K562 (cell line): ENCODE results near the gene PIK3R4. TPM values are rescaled to one million over a fixed set of nuclear protein-coding genes. Genes with fewer than 3 reads are reported as not detected.

Experiments used
- ATAC-seq: fragments of 200-7000 bp; cut with Tn5 transposase; 3 replicates; pipeline ENCODE4 v1.9.1; 2020; ENCODE audit warnings: moderate library complexity
- BruUV-seq: library from RNA; stranded (reverse); fragments of 400-500 nt; replicated peaks from 2 replicates; lab custom pipeline; 2021; lab: Mats Ljungman, UMichigan
- CTCF ChIA-PET: fragments of 300-600 bp; formaldehyde crosslinking; extraction: SDS; loops from one replicate; lab custom pipeline; 2021; ENCODE audit warnings: low intra/inter-chr PET ratio; lab: Yijun Ruan, JAX
- POLR2A ChIA-PET: fragments of 300-600, 350-650 bp; sonication (Branson Sonifier 250); formaldehyde crosslinking; extraction: SDS; loops from one replicate; lab custom pipeline; 2021; ENCODE audit warnings: antibody characterized with exemption, inconsistent platforms; lab: Yijun Ruan, JAX
- DNase-seq, 4 experiments: peaks; one replicate each; pipeline versions ENCODE4 v3.0.0 to v3.0.0-alpha.2; 2011 to 2018; ENCODE audit warnings: low spot score in 3 of 4, mixed read lengths in 3 of 4; ENCODE audit errors: extremely low read depth in 1 of 4
- FAIRE-seq: peaks from 2 replicates; lab custom pipeline; 2011; peaks lifted over from hg19 to GRCh38; lab: Jason Lieb, UNC
- H2AFZ ChIP-seq: 2 replicates; pipeline ENCODE4 v1.6.0; 2011; ENCODE audit warnings: low read depth, low read length, control low read depth, inconsistent platforms
- H3K27ac ChIP-seq: fragments of 200-600 bp; 3 replicates; pipeline ENCODE4 v1.8.0; 2011; ENCODE audit warnings: low read depth, mild to moderate bottlenecking, control low read depth, inconsistent platforms, low read length, moderate library complexity, mixed read lengths; ENCODE audit errors: extremely low read depth
- H3K27me3 ChIP-seq, 2 experiments: fragments of 300-600 bp in 1 of 2; 2 replicates in 1 of 2; 3 replicates in 1 of 2; pipeline versions ENCODE4 v1.6.0 to v1.8.0; 2011; ENCODE audit warnings: inconsistent platforms in 2 of 2, low read length in 2 of 2, mild to moderate bottlenecking in 1 of 2, mixed read lengths in 1 of 2, moderate library complexity in 1 of 2; ENCODE audit not compliant: control insufficient read depth in 2 of 2, insufficient read depth in 2 of 2
- H3K36me3 ChIP-seq: fragments of 300-600 bp; 3 replicates; pipeline ENCODE4 v1.8.0; 2011; ENCODE audit warnings: mild to moderate bottlenecking, low read length, inconsistent platforms; ENCODE audit not compliant: control insufficient read depth, insufficient read depth
- H3K4me1 ChIP-seq, 2 experiments: fragments of 200-600 bp in 1 of 2; replicated peaks in 1 of 2; 2 replicates in 1 of 2; 3 replicates in 1 of 2; pipeline versions ENCODE4 v1.5.1 to v1.8.0; 2011; ENCODE audit warnings: inconsistent platforms in 2 of 2, low read length in 2 of 2, mild to moderate bottlenecking in 1 of 2, mixed read lengths in 1 of 2, moderate library complexity in 1 of 2; ENCODE audit not compliant: control insufficient read depth in 2 of 2, insufficient read depth in 2 of 2
- H3K4me2 ChIP-seq: 2 replicates; pipeline ENCODE4 v1.6.1; 2011; ENCODE audit warnings: low read length, control low read depth, inconsistent platforms, mixed read lengths; ENCODE audit not compliant: insufficient read depth
- H3K4me3 ChIP-seq: fragments of 200-600 bp; sonication (generic), shearing (Covaris generic); 2 replicates; pipeline ENCODE4 v1.5.1; 2016; ENCODE audit warnings: control low read depth, inconsistent platforms
- H3K79me2 ChIP-seq: fragments of 200-600 bp; 3 replicates; pipeline ENCODE4 v1.8.0; 2011; ENCODE audit warnings: low read length, inconsistent platforms; ENCODE audit not compliant: control insufficient read depth, insufficient read depth
- H3K9ac ChIP-seq, 2 experiments: 2 replicates each; pipeline versions ENCODE4 v1.6.0 to v1.6.1; 2011; ENCODE audit warnings: low read depth in 2 of 2, low read length in 2 of 2, control low read depth in 1 of 2, inconsistent platforms in 1 of 2, mild to moderate bottlenecking in 1 of 2, mixed read lengths in 1 of 2; ENCODE audit not compliant: insufficient read depth in 1 of 2
- H3K9me1 ChIP-seq: one replicate; pipeline ENCODE4 v1.6.0; 2011; ENCODE audit warnings: inconsistent platforms, mild to moderate bottlenecking, low read length, moderate library complexity; ENCODE audit not compliant: control insufficient read depth, insufficient read depth
- H3K9me3 ChIP-seq: replicated peaks from 2 replicates; pipeline ENCODE4 v1.5.1; 2011; ENCODE audit warnings: low read depth, low read length, inconsistent platforms; ENCODE audit not compliant: control insufficient read depth, insufficient read depth
- H4K20me1 ChIP-seq: replicated peaks from 2 replicates; pipeline ENCODE4 v1.6.1; 2011; ENCODE audit warnings: low read length, inconsistent platforms, mixed read lengths; ENCODE audit not compliant: control insufficient read depth, insufficient read depth
- CHCHD3 ChIP-seq: fragments of 250-450 bp; sonication (Bioruptor Pico); IDR thresholded peaks from 2 replicates; pipeline ENCODE4 v2.1.2; 2022; ENCODE audit warnings: mild to moderate bottlenecking
- CREB3L1 ChIP-seq: fragments of 450-650 bp; IDR thresholded peaks from 2 replicates; pipeline ENCODE4 v1.6.1; 2014; ENCODE audit warnings: low read depth, mild to moderate bottlenecking, moderate library complexity, borderline replicate concordance
- DDX20 ChIP-seq: fragments of 450-650 bp; IDR thresholded peaks from 2 replicates; pipeline ENCODE4 v1.6.1; 2016; ENCODE audit warnings: missing genetic modification characterization, low read depth, mild to moderate bottlenecking, missing compliant biosample characterization, moderate library complexity
- HDAC8 ChIP-seq: fragments of 450-650 bp; IDR thresholded peaks from 2 replicates; pipeline ENCODE4 v1.6.1; 2016; ENCODE audit warnings: mild to moderate bottlenecking, missing genetic modification characterization, moderate library complexity, missing compliant biosample characterization
- MIER1 ChIP-seq: fragments of 450-650 bp; IDR thresholded peaks from 2 replicates; pipeline ENCODE4 v1.6.1; 2016; ENCODE audit warnings: antibody characterized with exemption, mild to moderate bottlenecking, low read depth
- PBX2 ChIP-seq, 2 experiments: IDR thresholded peaks in 1 of 2; conservative IDR thresholded peaks in 1 of 2; 2 replicates each; pipeline ENCODE4 v1.6.1; 2016; ENCODE audit warnings: low read depth in 2 of 2, mild to moderate bottlenecking in 1 of 2, missing compliant biosample characterization in 1 of 2, missing genetic modification characterization in 1 of 2, moderate library complexity in 1 of 2
- TSHZ1 ChIP-seq: fragments of 250-450 bp; sonication (Bioruptor Pico); IDR thresholded peaks from 2 replicates; pipeline ENCODE4 v1.4.0; 2020; ENCODE audit warnings: mild to moderate bottlenecking, moderate library complexity
- ZFP30 ChIP-seq: fragments of 250-450 bp; sonication (Bioruptor Pico); IDR thresholded peaks from 2 replicates; pipeline ENCODE4 v1.8.0; 2022; ENCODE audit warnings: moderate library complexity, mild to moderate bottlenecking, inconsistent platforms, borderline replicate concordance
- ZNF263 ChIP-seq: sonication (generic); formaldehyde crosslinking; IDR thresholded peaks from 2 replicates; pipeline ENCODE4 v1.8.0; 2022; ENCODE audit warnings: mild to moderate bottlenecking, missing genetic modification reagents, borderline replicate concordance
- ZNF3 ChIP-seq: fragments of 250-450 bp; sonication (Bioruptor Pico); IDR thresholded peaks from 2 replicates; pipeline ENCODE4 v1.5.0; 2021; ENCODE audit warnings: mild to moderate bottlenecking, moderate library complexity
- ZNF398 ChIP-seq: fragments of 250-450 bp; sonication (Bioruptor Pico); IDR thresholded peaks from 2 replicates; pipeline ENCODE4 v1.8.0; 2021; ENCODE audit warnings: moderate library complexity, mild to moderate bottlenecking, inconsistent platforms
- WGBS: fragments of 100-300 bp; shearing (Covaris generic); methylation state at CpG from one replicate; pipeline ENCODE4 v1.1.6; 2016; ENCODE audit warnings: low coverage, mixed read lengths; ENCODE audit not compliant: insufficient coverage; ENCODE audit errors: missing lambda C conversion rate; 5-methylcytosine and 5-hydroxymethylcytosine counted together
- in situ Hi-C: fragments of 300-500 bp; cut with MboI; formaldehyde crosslinking; loops from 4 replicates; pipeline ENCODE4 v1.15.0; 2018; ENCODE audit warnings: inconsistent platforms, mixed read lengths
- intact Hi-C: fragments of 100-400 bp; cut with micrococcal nuclease; formaldehyde crosslinking; loops from 2 replicates; pipeline ENCODE4 v1.14.2; 2022
- polyA plus RNA-seq, 8 experiments: library from polyadenylated mRNA; depleted of rRNA in 4 of 8; stranded (reverse) in 5 of 8; unstranded in 3 of 8; fragments of >200 nt; fragmentation: Nextera tagmentation in 2 of 8; fragmentation: Illumina TruSeq in 1 of 8; extraction: Ambion mirVana in 2 of 8; extraction: Trizol in 1 of 8; gene quantifications; 2 replicates each; pipeline versions ENCODE4 v1.2.1 to v1.2.3, GENCODE V29; 2011 to 2014; ENCODE audit warnings: inconsistent platforms in 1 of 8, missing spikeins in 1 of 8
- total RNA-seq, 7 experiments: library from RNA; depleted of rRNA in 6 of 7; stranded (reverse); fragments of >200 nt in 6 of 7; fragmentation: Illumina TruSeq in 2 of 7; extraction: Trizol in 2 of 7; gene quantifications; 2 replicates each; pipeline versions ENCODE4 v1.2.1 to v1.2.3, GENCODE V29; 2011 to 2021; ENCODE audit warnings: low replicate concordance in 1 of 7

The PIK3R4 gene
- total and polyA plus RNA-seq, 9 of the 15 experiments (the other 6 are each of a cell fraction or from before 2014, with no cell fraction given): 20.6 to 45.8 (median 26.0) TPM

GRCh38 chr3:130729154-130729553 is 17.5 kb downstream of the PIK3R4 start:
- DNase-seq (no peak), ATAC-seq (no peak), FAIRE-seq (no peak)
- H3K79me2 ChIP-seq: no peaks in the 10 kb centered on the region
- 90% methylated on average over 2 of the region's 2 CpGs for WGBS
- H2AFZ ChIP-seq: no peak overlapping the region
- BruUV-seq: no TSS peak
- H4K20me1 ChIP-seq: no peaks in the 10 kb centered on the region
- POLR2A ChIA-PET: interaction anchor here (1.0 kb wide), 1 partner anchor 14 kb away, joined by 4 read pairs; no protein-coding TSS in a partner anchor
- CTCF ChIA-PET: no interaction called here
- no peak for TF ChIP-seq PBX2 (CRISPR knock-in tag; IDR thresholded peaks at IDR 0.05; ENCODE audit: low read depth)
- no peak for TF ChIP-seq PBX2 (tag; conservative IDR thresholded peaks at IDR 0.05; ENCODE audit: low read depth)
- no peak for TF ChIP-seq CREB3L1
- TF ChIP-seq TSHZ1 (CRISPR knock-in tag): no peak
- no peak for TF ChIP-seq ZFP30 (CRISPR knock-in tag)
- TF ChIP-seq ZNF3 (CRISPR knock-in tag): no peak
- TF ChIP-seq ZNF398 (CRISPR knock-in tag): no peak
- no peak for TF ChIP-seq HDAC8 (tag)
- TF ChIP-seq DDX20 (tag): no peak
- TF ChIP-seq ZNF263 (CRISPR knock-in tag): no peak
- no peak for TF ChIP-seq CHCHD3 (CRISPR knock-in tag)
- TF ChIP-seq MIER1: no peak
- H3K9me3 ChIP-seq: no peaks in the 10 kb centered on the region
- H3K4me3 ChIP-seq: no peak overlapping the region
- H3K27me3 ChIP-seq: no peaks in the 10 kb centered on the region
- no peak overlapping the region for H3K9ac ChIP-seq
- intact Hi-C loops: no loop called here
- no peaks in the 10 kb centered on the region for H3K9me1 ChIP-seq
- in situ Hi-C loops: no loop called here
- H3K27ac ChIP-seq: no peak overlapping the region
- no peak overlapping the region for H3K4me2 ChIP-seq
- peaks cover 51% of the 10 kb centered on the region for H3K36me3 ChIP-seq
- H3K4me1 ChIP-seq: no peaks in the 10 kb centered on the region
